Glutamatergic neuron (in vitro differentiated cells): ENCODE results near the gene ZNF473. TPM values are rescaled to one million over a fixed set of nuclear protein-coding genes. Genes with fewer than 3 reads are reported as not detected.
A peak's percentile ranks its signal among the peaks of the same experiment; 100 is the strongest.

Source experiments
- DNase-seq: peaks from one replicate; pipeline ENCODE4 v3.0.0; 2022
- H3K27ac Mint-ChIP-seq: one replicate; pipeline ENCODE4 v1.8.0; 2020; ENCODE audit warnings: mild to moderate bottlenecking, mixed read lengths, inconsistent platforms; ENCODE audit not compliant: unreplicated experiment
- H3K27me3 Mint-ChIP-seq: one replicate; pipeline ENCODE4 v1.8.0; 2020; ENCODE audit warnings: mild to moderate bottlenecking, moderate library complexity, mixed read lengths, inconsistent platforms; ENCODE audit not compliant: unreplicated experiment
- H3K36me3 Mint-ChIP-seq: one replicate; pipeline ENCODE4 v1.8.0; 2020; ENCODE audit warnings: mild to moderate bottlenecking, mixed read lengths, inconsistent platforms; ENCODE audit not compliant: unreplicated experiment
- H3K4me1 Mint-ChIP-seq: one replicate; pipeline ENCODE4 v1.8.0; 2020; ENCODE audit warnings: mild to moderate bottlenecking, low read depth, mixed read lengths, inconsistent platforms; ENCODE audit not compliant: unreplicated experiment
- H3K4me3 Mint-ChIP-seq: one replicate; pipeline ENCODE4 v1.8.0; 2020; ENCODE audit warnings: mild to moderate bottlenecking, mixed read lengths, inconsistent platforms; ENCODE audit not compliant: unreplicated experiment
- H3K9me3 Mint-ChIP-seq: one replicate; pipeline ENCODE4 v1.8.0; 2020; ENCODE audit warnings: mild to moderate bottlenecking, moderate library complexity, mixed read lengths, inconsistent platforms; ENCODE audit not compliant: unreplicated experiment
- total RNA-seq: library from RNA; stranded (reverse); fragmentation: NEBNext Ultra II Directional; extraction: Animal tissue kit (Norgen Biotek cat#: 25700); gene quantifications from one replicate; pipeline ENCODE4 v1.2.1, GENCODE V29; 2021; ENCODE audit not compliant: unreplicated experiment
- TF ChIP-seq, protein P1 (sequence below): fragments of 200-600 bp; sonication (generic); IDR thresholded peaks from one replicate; pipeline ENCODE4 v1.5.0; 2021; ENCODE audit not compliant: partially characterized antibody, unreplicated experiment

Gene ZNF473
- total RNA-seq, 1 donor from 2014 or later = 13.4 TPM

DNA sequence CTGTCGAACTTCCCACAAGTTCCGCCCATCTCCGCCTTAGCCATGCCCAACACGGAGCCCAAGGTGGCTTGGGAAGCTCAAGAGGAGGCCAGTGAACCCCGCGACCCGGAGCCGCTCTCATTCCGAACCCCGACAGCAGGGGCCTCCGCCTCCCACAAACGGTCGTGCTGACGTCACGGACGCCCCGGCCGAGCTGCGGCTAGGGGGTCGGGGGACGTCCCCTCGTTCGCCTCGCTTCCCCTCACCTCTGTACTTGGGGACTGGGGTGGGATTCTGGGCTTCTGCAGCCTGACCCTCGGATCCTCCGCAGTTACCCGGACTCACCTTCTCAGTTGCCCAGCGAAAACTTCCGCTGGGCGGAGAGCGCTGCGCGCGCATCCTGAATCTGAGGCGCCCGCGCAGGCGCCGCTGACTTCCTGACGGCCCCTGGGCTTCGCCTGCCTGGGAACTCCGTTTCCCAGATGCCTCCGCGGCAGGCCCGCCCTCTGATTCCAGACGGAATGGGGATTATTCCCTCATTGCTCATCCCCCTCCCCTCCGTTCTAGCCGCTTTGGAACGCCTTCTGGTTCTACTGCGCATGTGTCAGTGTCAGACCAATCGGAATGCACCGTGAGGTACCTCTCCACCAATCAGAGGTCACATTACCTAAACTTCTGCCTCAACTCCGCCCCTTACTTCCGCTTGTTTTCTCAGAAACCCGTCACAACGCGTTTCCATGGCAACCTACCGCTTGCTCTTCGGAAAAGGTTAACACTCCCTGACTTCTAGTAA, 597 bp upstream of the ZNF473 start, which contains the start of gene VRK3:
Gene VRK3 (minus strand): TSS at position 351 of the 772 bp plus-strand sequence. CDS start 9,210 bp downstream, outside the sequence.
- Mint-ChIP-seq H3K4me1 (peaks cover 7% of the 10 kb centered on the region), H3K9me3 (peaks cover 9% of the 10 kb centered on the region), H3K36me3 (no peaks in the 10 kb centered on the region), H3K27me3 (peaks cover 12% of the 10 kb centered on the region), H3K27ac (peak within 1 kb of the TSS; percentile 93), H3K4me3 (peak within 1 kb of the TSS; percentile 99)
- peak; percentile 98 for DNase-seq
- TF ChIP-seq, protein P1, sequence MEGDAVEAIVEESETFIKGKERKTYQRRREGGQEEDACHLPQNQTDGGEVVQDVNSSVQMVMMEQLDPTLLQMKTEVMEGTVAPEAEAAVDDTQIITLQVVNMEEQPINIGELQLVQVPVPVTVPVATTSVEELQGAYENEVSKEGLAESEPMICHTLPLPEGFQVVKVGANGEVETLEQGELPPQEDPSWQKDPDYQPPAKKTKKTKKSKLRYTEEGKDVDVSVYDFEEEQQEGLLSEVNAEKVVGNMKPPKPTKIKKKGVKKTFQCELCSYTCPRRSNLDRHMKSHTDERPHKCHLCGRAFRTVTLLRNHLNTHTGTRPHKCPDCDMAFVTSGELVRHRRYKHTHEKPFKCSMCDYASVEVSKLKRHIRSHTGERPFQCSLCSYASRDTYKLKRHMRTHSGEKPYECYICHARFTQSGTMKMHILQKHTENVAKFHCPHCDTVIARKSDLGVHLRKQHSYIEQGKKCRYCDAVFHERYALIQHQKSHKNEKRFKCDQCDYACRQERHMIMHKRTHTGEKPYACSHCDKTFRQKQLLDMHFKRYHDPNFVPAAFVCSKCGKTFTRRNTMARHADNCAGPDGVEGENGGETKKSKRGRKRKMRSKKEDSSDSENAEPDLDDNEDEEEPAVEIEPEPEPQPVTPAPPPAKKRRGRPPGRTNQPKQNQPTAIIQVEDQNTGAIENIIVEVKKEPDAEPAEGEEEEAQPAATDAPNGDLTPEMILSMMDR = no peak

DNA sequence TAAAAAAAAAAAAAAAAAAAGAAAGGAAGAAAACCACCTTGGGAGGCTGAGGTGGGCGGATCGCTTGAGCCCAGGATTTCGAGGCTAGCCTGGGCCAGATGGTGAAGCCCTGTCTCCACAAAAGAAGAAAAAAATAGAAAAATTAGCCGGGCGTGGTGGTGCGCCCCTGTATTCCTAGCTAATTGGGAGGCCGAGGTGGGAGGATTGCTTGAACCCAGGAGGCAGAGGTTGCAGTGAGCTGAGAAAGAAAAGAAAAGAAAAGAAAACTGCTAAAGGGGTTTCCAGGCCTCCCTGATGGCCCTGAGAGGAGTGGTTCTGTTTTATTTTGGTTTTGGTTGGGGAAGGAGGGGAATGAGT, 723 bp downstream of the ZNF473 start:
- no peak overlapping the region for H3K27ac Mint-ChIP-seq
- H3K27me3 Mint-ChIP-seq = peaks cover 10% of the 10 kb centered on the region
- TF ChIP-seq, protein P1 = no peak
- H3K4me1 Mint-ChIP-seq = peaks cover 7% of the 10 kb centered on the region
- H3K36me3 Mint-ChIP-seq = no peaks in the 10 kb centered on the region
- peak overlapping the region; percentile 99 for H3K4me3 Mint-ChIP-seq
- no peak for DNase-seq
- peaks cover 10% of the 10 kb centered on the region for H3K9me3 Mint-ChIP-seq

- Mint-ChIP-seq H3K4me1 (peaks cover 4% of the 10 kb centered on the region), H3K27ac (no peak overlapping the region), H3K36me3 (peaks cover 6% of the 10 kb centered on the region), H3K4me3 (no peak overlapping the region), H3K9me3 (peaks cover 7% of the 10 kb centered on the region), H3K27me3 (peaks cover 6% of the 10 kb centered on the region)
- TF ChIP-seq, protein P1 = no peak
- DNase-seq = no peak
These were observed 4.4 kb downstream of the ZNF473 start for GRCh38 chr19:50030225-50030624.

DNA sequence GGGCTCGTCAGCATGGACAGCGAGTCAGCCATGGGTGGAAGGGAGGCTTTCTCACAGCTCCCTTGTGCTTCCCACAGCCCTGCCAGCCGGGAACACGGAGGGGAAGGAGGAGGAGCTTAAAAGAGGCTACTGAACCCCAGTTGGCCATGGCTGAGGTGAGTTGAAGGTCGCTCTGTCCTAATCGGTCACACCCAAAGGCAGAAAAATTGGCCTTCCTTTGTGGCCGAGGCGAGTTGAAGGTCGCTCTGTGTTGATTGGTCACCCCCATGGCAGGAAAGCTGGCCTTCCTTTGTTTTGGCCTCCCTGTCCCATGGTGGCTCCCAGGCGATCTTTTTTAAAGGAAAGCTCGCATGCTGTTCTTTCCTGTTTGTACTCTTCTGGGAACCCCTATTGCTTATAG, 5.1 kb downstream of the ZNF473 start:
- peaks cover 3% of the 10 kb centered on the region for H3K4me1 Mint-ChIP-seq
- no peak overlapping the region for H3K27ac Mint-ChIP-seq
- TF ChIP-seq, protein P1 = no peak
- H3K36me3 Mint-ChIP-seq = peaks cover 6% of the 10 kb centered on the region
- H3K9me3 Mint-ChIP-seq = peaks cover 3% of the 10 kb centered on the region
- no peaks in the 10 kb centered on the region for H3K27me3 Mint-ChIP-seq
- H3K4me3 Mint-ChIP-seq = no peak overlapping the region
- DNase-seq = no peak

DNA sequence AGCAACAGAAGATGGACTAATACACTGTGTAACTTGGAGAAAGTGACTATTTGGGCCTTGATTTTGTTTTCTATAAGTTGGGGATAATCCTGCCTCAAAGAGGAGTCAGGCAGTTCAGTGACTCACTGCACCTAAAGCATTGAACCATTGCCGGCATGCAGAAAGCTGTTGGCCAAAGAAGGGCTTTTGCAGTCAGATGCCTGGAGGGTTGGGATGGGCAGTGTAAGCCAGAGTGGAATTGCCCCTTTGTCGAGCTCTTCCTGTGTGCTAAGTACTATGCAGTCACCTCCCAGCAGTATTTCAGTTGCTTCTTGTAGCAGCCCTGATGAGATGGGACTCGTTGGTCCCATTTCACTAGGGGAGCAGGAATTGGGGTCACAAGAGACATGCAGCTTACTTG, 11.1 kb downstream of the ZNF473 start:
- no peak for DNase-seq
- Mint-ChIP-seq H3K9me3 (no peaks in the 10 kb centered on the region), H3K4me1 (no peaks in the 10 kb centered on the region), H3K36me3 (peaks cover 8% of the 10 kb centered on the region), H3K27me3 (no peaks in the 10 kb centered on the region), H3K4me3 (no peak overlapping the region), H3K27ac (no peak overlapping the region)
- TF ChIP-seq, protein P1 = no peak
